NT2/D1 (cell line): ENCODE data around the gene CD2.

Experiments used
- DNase-seq: peaks from one replicate; pipeline ENCODE4 v3.0.0-alpha.2; 2011; ENCODE audit warnings: low read depth, low spot score
- H3K27me3 ChIP-seq: 2 replicates; pipeline ENCODE4 v1.6.0; 2011; ENCODE audit warnings: mild to moderate bottlenecking; ENCODE audit not compliant: insufficient read length, insufficient read depth
- H3K36me3 ChIP-seq: 2 replicates; pipeline ENCODE4 v1.6.1; 2011; ENCODE audit warnings: mild to moderate bottlenecking, low read length, mixed read lengths; ENCODE audit not compliant: insufficient read depth, insufficient read length
- H3K4me1 ChIP-seq: 2 replicates; pipeline ENCODE4 v1.5.1; 2011; ENCODE audit not compliant: insufficient read depth, insufficient read length
- H3K4me3 ChIP-seq: 2 replicates; pipeline ENCODE4 v1.5.1; 2011; ENCODE audit warnings: low read depth; ENCODE audit not compliant: insufficient read length
- H3K9ac ChIP-seq: 2 replicates; pipeline ENCODE4 v1.6.0; 2011; ENCODE audit warnings: low read depth; ENCODE audit not compliant: insufficient read length
- H3K9me3 ChIP-seq: 2 replicates; pipeline ENCODE4 v1.5.1; 2011; ENCODE audit warnings: mild to moderate bottlenecking, low read length; ENCODE audit not compliant: insufficient read depth
- SUZ12 ChIP-seq: IDR thresholded peaks from 2 replicates; pipeline ENCODE4 v1.6.1; 2011; ENCODE audit not compliant: insufficient read length, insufficient read depth; ENCODE audit errors: extremely low read depth
- YY1 ChIP-seq: IDR thresholded peaks from 2 replicates; pipeline ENCODE4 v1.6.1; 2011; ENCODE audit not compliant: insufficient read length, insufficient read depth
- ZNF274 ChIP-seq: IDR thresholded peaks from 2 replicates; pipeline ENCODE4 v1.6.1; 2011; ENCODE audit warnings: mild to moderate bottlenecking, low read depth, low read length

CD2 gene

GRCh38 chr1:116711263-116711840, 42.9 kb upstream of the CD2 start:
- H3K4me3 ChIP-seq: no peak overlapping the region
- no peak for DNase-seq
- H3K27me3 ChIP-seq: no peaks in the 10 kb centered on the region
- TF ChIP-seq ZNF274 (no peak), SUZ12 (no peak)
- peaks cover 14% of the 10 kb centered on the region for H3K4me1 ChIP-seq
- peaks cover 23% of the 10 kb centered on the region for H3K9me3 ChIP-seq
- no peaks in the 10 kb centered on the region for H3K36me3 ChIP-seq
- no peak overlapping the region for H3K9ac ChIP-seq

- peaks cover 16% of the 10 kb centered on the region for H3K9me3 ChIP-seq
- H3K4me1 ChIP-seq: peaks cover 14% of the 10 kb centered on the region
- H3K9ac ChIP-seq: no peak overlapping the region
- no peak for TF ChIP-seq YY1
- TF ChIP-seq ZNF274: no peak
- TF ChIP-seq SUZ12: no peak
- H3K4me3 ChIP-seq: no peak overlapping the region
- H3K27me3 ChIP-seq: no peaks in the 10 kb centered on the region
- peak; percentile 22 for DNase-seq
- no peaks in the 10 kb centered on the region for H3K36me3 ChIP-seq
These were observed 41.7 kb upstream of the CD2 start for GRCh38 chr1:116712510-116712909.

- no peak for DNase-seq
- Histone ChIP-seq H3K9me3 (peaks cover 19% of the 10 kb centered on the region), H3K36me3 (no peaks in the 10 kb centered on the region), H3K4me1 (peaks cover 9% of the 10 kb centered on the region), H3K27me3 (no peaks in the 10 kb centered on the region), H3K9ac (no peak overlapping the region), H3K4me3 (no peak overlapping the region)
- no peak for TF ChIP-seq SUZ12
- no peak for TF ChIP-seq ZNF274
- TF ChIP-seq YY1: no peak
These were observed 40.8 kb upstream of the CD2 start for GRCh38 chr1:116713474-116713873.

GRCh38 chr1:116716391-116716790, 37.8 kb upstream of the CD2 start:
- no peaks in the 10 kb centered on the region for H3K27me3 ChIP-seq
- H3K9me3 ChIP-seq: peaks cover 19% of the 10 kb centered on the region
- no peaks in the 10 kb centered on the region for H3K36me3 ChIP-seq
- H3K4me1 ChIP-seq: peaks cover 5% of the 10 kb centered on the region
- no peak overlapping the region for H3K9ac ChIP-seq
- no peak for DNase-seq
- H3K4me3 ChIP-seq: no peak overlapping the region
- no peak for TF ChIP-seq SUZ12
- no peak for TF ChIP-seq YY1
- TF ChIP-seq ZNF274: no peak

GRCh38 chr1:116717318-116717717, 36.9 kb upstream of the CD2 start:
- H3K4me1 ChIP-seq: peaks cover 3% of the 10 kb centered on the region
- H3K9ac ChIP-seq: no peak overlapping the region
- H3K36me3 ChIP-seq: no peaks in the 10 kb centered on the region
- no peak overlapping the region for H3K4me3 ChIP-seq
- TF ChIP-seq SUZ12 (no peak), ZNF274 (no peak), YY1 (no peak)
- no peak for DNase-seq
- no peaks in the 10 kb centered on the region for H3K27me3 ChIP-seq
- H3K9me3 ChIP-seq: peaks cover 19% of the 10 kb centered on the region

- H3K27me3 ChIP-seq: no peaks in the 10 kb centered on the region
- H3K9me3 ChIP-seq: peaks cover 15% of the 10 kb centered on the region
- TF ChIP-seq ZNF274 (no peak), SUZ12 (no peak), YY1 (no peak)
- no peak for DNase-seq
- no peaks in the 10 kb centered on the region for H3K36me3 ChIP-seq
- H3K4me1 ChIP-seq: no peaks in the 10 kb centered on the region
- no peak overlapping the region for H3K9ac ChIP-seq
- no peak overlapping the region for H3K4me3 ChIP-seq
These were observed 33.7 kb upstream of the CD2 start for GRCh38 chr1:116720364-116721038.

GRCh38 chr1:116721039-116721405, 33.2 kb upstream of the CD2 start:
- H3K9ac ChIP-seq: no peak overlapping the region
- no peaks in the 10 kb centered on the region for H3K27me3 ChIP-seq
- peaks cover 10% of the 10 kb centered on the region for H3K9me3 ChIP-seq
- TF ChIP-seq ZNF274: no peak
- no peak for TF ChIP-seq YY1
- no peak for TF ChIP-seq SUZ12
- no peak overlapping the region for H3K4me3 ChIP-seq
- no peaks in the 10 kb centered on the region for H3K36me3 ChIP-seq
- no peak for DNase-seq
- H3K4me1 ChIP-seq: no peaks in the 10 kb centered on the region
